HepG2 (cell line): ENCODE data around the gene KIF24. TPM values are rescaled to one million over a fixed set of nuclear protein-coding genes. Genes with fewer than 3 reads are reported as not detected.

ENCODE experiments used
- ARID3A ChIP-seq: IDR thresholded peaks from 2 replicates; pipeline ENCODE4 v1.6.1; 2012; ENCODE audit warnings: low read depth, low read length, improper control_type of control experiment
- CEBPZ ChIP-seq: IDR thresholded peaks from 2 replicates; pipeline ENCODE4 v1.6.1; 2012; ENCODE audit warnings: low read length, improper control_type of control experiment
- ELF4 ChIP-seq: sonication (generic); formaldehyde crosslinking; IDR thresholded peaks from 2 replicates; pipeline ENCODE4 v1.5.0; 2020; ENCODE audit warnings: missing genetic modification reagents, mild to moderate bottlenecking, moderate library complexity, borderline replicate concordance
- FLYWCH1 ChIP-seq: sonication (generic); formaldehyde crosslinking; IDR thresholded peaks from 2 replicates; pipeline ENCODE4 v1.8.1; 2023; ENCODE audit warnings: mild to moderate bottlenecking, missing genetic modification reagents
- FOXA1 ChIP-seq, 2 experiments: fragments of 450-650 bp in 1 of 2; sonication (generic) in 1 of 2; formaldehyde crosslinking in 1 of 2; IDR thresholded peaks; 2 replicates each; pipeline versions ENCODE4 v1.4.0 to v1.6.1; 2016 to 2020; ENCODE audit warnings: missing genetic modification reagents in 1 of 2
- HINFP ChIP-seq: sonication (generic); formaldehyde crosslinking; IDR thresholded peaks from 2 replicates; pipeline ENCODE4 v1.4.0; 2020; ENCODE audit warnings: low read depth, mild to moderate bottlenecking, missing genetic modification reagents
- HIVEP1 ChIP-seq: sonication (generic); formaldehyde crosslinking; IDR thresholded peaks from 2 replicates; pipeline ENCODE4 v1.4.0; 2020; ENCODE audit warnings: mild to moderate bottlenecking, missing genetic modification reagents
- HNF1B ChIP-seq: sonication (generic); formaldehyde crosslinking; IDR thresholded peaks from 2 replicates; pipeline ENCODE4 v1.5.1; 2020; ENCODE audit warnings: mild to moderate bottlenecking, moderate library complexity, missing genetic modification reagents
- MIXL1 ChIP-seq: IDR thresholded peaks from 2 replicates; pipeline ENCODE4 v1.6.1; 2016
- PHF20 ChIP-seq: sonication (generic); formaldehyde crosslinking; IDR thresholded peaks from 2 replicates; pipeline ENCODE4 v1.5.0; 2020; ENCODE audit warnings: mild to moderate bottlenecking, missing genetic modification reagents
- RNF219 ChIP-seq: sonication (generic); formaldehyde crosslinking; IDR thresholded peaks from 2 replicates; pipeline ENCODE4 v1.5.0; 2020; ENCODE audit warnings: mild to moderate bottlenecking, missing genetic modification reagents
- SALL1 ChIP-seq: sonication (generic); formaldehyde crosslinking; IDR thresholded peaks from 2 replicates; pipeline ENCODE4 v1.8.0; 2022; ENCODE audit warnings: mild to moderate bottlenecking, missing genetic modification reagents
- SNRNP70 ChIP-seq: fragments of 200-400 bp; formaldehyde crosslinking; IDR thresholded peaks from 2 replicates; pipeline ENCODE4 v1.6.1; 2017; ENCODE audit warnings: mild to moderate bottlenecking, low read depth, low read length, moderate library complexity
- SP4 ChIP-seq: sonication (generic); formaldehyde crosslinking; IDR thresholded peaks from 2 replicates; pipeline ENCODE4 v1.8.1; 2023; ENCODE audit warnings: mild to moderate bottlenecking, missing genetic modification reagents
- ZNF543 ChIP-seq: sonication (generic); formaldehyde crosslinking; IDR thresholded peaks from 2 replicates; pipeline ENCODE4 v1.4.0; 2020; ENCODE audit warnings: mild to moderate bottlenecking, missing genetic modification reagents
- ZNF605 ChIP-seq: sonication (generic); formaldehyde crosslinking; IDR thresholded peaks from 2 replicates; pipeline ENCODE4 v1.8.0; 2022; ENCODE audit warnings: mild to moderate bottlenecking, missing genetic modification reagents
- ZNF749 ChIP-seq: sonication (generic); formaldehyde crosslinking; IDR thresholded peaks from 2 replicates; pipeline ENCODE4 v1.8.0; 2022; ENCODE audit warnings: mild to moderate bottlenecking, missing genetic modification reagents, moderate library complexity, borderline replicate concordance
- ZNF850 ChIP-seq: sonication (generic); formaldehyde crosslinking; conservative IDR thresholded peaks from 2 replicates; pipeline ENCODE4 v1.9.0; 2021; ENCODE audit warnings: mild to moderate bottlenecking, missing genetic modification reagents
- ZNF878 ChIP-seq: sonication (generic); formaldehyde crosslinking; IDR thresholded peaks from 2 replicates; pipeline ENCODE4 v1.8.1; 2023; ENCODE audit warnings: mild to moderate bottlenecking, missing genetic modification reagents, moderate library complexity
- polyA plus RNA-seq, 8 experiments: library from polyadenylated mRNA; depleted of rRNA in 3 of 8; stranded (reverse) in 7 of 8; unstranded in 1 of 8; fragments of >200 nt; fragmentation: Illumina TruSeq in 4 of 8; extraction: Trizol in 4 of 8; gene quantifications; 2 replicates each; pipeline versions ENCODE4 v1.2.1 to v1.2.3, GENCODE V29; 2011 to 2016; ENCODE audit warnings: low read depth in 4 of 8, missing spikeins in 1 of 8, mixed read lengths in 1 of 8; ENCODE audit not compliant: insufficient read depth in 1 of 8
- total RNA-seq, 5 experiments: library from RNA; depleted of rRNA; stranded (reverse); fragments of >200 nt; fragmentation: Illumina TruSeq; extraction: Trizol; gene quantifications; 2 replicates each; pipeline ENCODE4 v1.2.3, GENCODE V29; 2016; ENCODE audit warnings: low read depth in 1 of 5

KIF24 gene
- total and polyA plus RNA-seq, 2 of the 13 experiments (the other 11 are each of a cell fraction or from before 2014, with no cell fraction given) = 1.1 to 3.0 TPM

GRCh38 chr9:34375901-34376595 is 47.0 kb upstream of the KIF24 start (continued):
- TF ChIP-seq RNF219 (CRISPR knock-in tag) (no peak), ZNF878 (CRISPR knock-in tag) (no peak), MIXL1 (CRISPR knock-in tag) (no peak), FOXA1 (IDR thresholded peaks at IDR 0.05) (no peak), FOXA1 (CRISPR knock-in tag; IDR thresholded peaks at IDR 0.05) (no peak), ZNF605 (no peak; the same call in 1 of the 2 replicates), SP4 (CRISPR knock-in tag) (no peak), ARID3A (no peak), ZNF543 (peak; percentile 56), FLYWCH1 (CRISPR knock-in tag) (no peak), HNF1B (no peak; the same call in 1 of the 2 replicates), PHF20 (no peak), SNRNP70 (no peak), HINFP (CRISPR knock-in tag) (0 out of 2 replicates have a peak, but pooled peaks have one; percentile 15), ZNF749 (CRISPR knock-in tag) (no peak), ELF4 (CRISPR knock-in tag) (no peak), SALL1 (CRISPR knock-in tag) (peak; percentile 26; the same call in 1 of the 2 replicates), CEBPZ (no peak), ZNF850 (CRISPR knock-in tag) (no peak), HIVEP1 (no peak)
